Caco-2 (cell line): ENCODE data around the gene HGS. TPM values are rescaled to one million over a fixed set of nuclear protein-coding genes. Genes with fewer than 3 reads are reported as not detected.
A peak's percentile ranks its signal among the peaks of the same experiment; 100 is the strongest.

Experiments used
- BruUV-seq: library from RNA; stranded (reverse); fragments of 400-500 nt; replicated peaks from 2 replicates; lab custom pipeline; 2021; lab: Mats Ljungman, UMichigan
- CTCF ChIA-PET: fragments of 300-600 bp; sonication (Branson Sonifier 250); formaldehyde crosslinking; loops from one replicate; lab custom pipeline; 2022; ENCODE audit warnings: antibody characterized with exemption; lab: Charles Lee
- POLR2A ChIA-PET: fragments of 300-600 bp; sonication (Branson Sonifier 250); formaldehyde crosslinking; loops from one replicate; lab custom pipeline; 2022; ENCODE audit warnings: antibody characterized with exemption; lab: Charles Lee
- DNase-seq, 2 experiments: peaks; one replicate each; pipeline versions ENCODE4 v3.0.0 to v3.0.0-alpha.2; 2020 to 2022
- H3K27me3 ChIP-seq: replicated peaks from 2 replicates; pipeline ENCODE4 v1.6.0; 2011; ENCODE audit warnings: low read length; ENCODE audit not compliant: control insufficient read depth, insufficient read depth
- H3K36me3 ChIP-seq: 2 replicates; pipeline ENCODE4 v1.5.1; 2011; ENCODE audit warnings: low read length; ENCODE audit not compliant: control insufficient read depth, insufficient read depth
- H3K4me1 ChIP-seq: fragments of 250-450 bp; sonication (Bioruptor Pico); 2 replicates; pipeline ENCODE4 v1.5.1; 2020; ENCODE audit warnings: mild to moderate bottlenecking
- H3K4me3 ChIP-seq: 2 replicates; pipeline ENCODE4 v1.5.1; 2011; ENCODE audit warnings: low read depth, mild to moderate bottlenecking, control low read depth, low read length
- H3K9me3 ChIP-seq: fragments of 250-450 bp; sonication (Bioruptor Pico); 2 replicates; pipeline ENCODE4 v1.5.1; 2020; ENCODE audit warnings: mild to moderate bottlenecking, moderate library complexity
- H3K27ac Mint-ChIP-seq: one replicate; pipeline ENCODE4 v1.8.0; 2022; ENCODE audit warnings: mixed read lengths; ENCODE audit not compliant: unreplicated experiment
- H3K27me3 Mint-ChIP-seq: one replicate; pipeline ENCODE4 v1.8.0; 2022; ENCODE audit warnings: mixed read lengths; ENCODE audit not compliant: insufficient read depth, unreplicated experiment
- H3K36me3 Mint-ChIP-seq: one replicate; pipeline ENCODE4 v1.8.0; 2022; ENCODE audit warnings: mild to moderate bottlenecking, mixed read lengths; ENCODE audit not compliant: insufficient read depth, unreplicated experiment
- H3K4me1 Mint-ChIP-seq: one replicate; pipeline ENCODE4 v1.8.0; 2022; ENCODE audit warnings: low read depth, mixed read lengths; ENCODE audit not compliant: unreplicated experiment
- H3K4me3 Mint-ChIP-seq: one replicate; pipeline ENCODE4 v1.8.0; 2022; ENCODE audit warnings: mild to moderate bottlenecking, moderate library complexity, mixed read lengths; ENCODE audit not compliant: unreplicated experiment
- H3K9me3 Mint-ChIP-seq: one replicate; pipeline ENCODE4 v1.8.0; 2022; ENCODE audit warnings: mixed read lengths; ENCODE audit not compliant: unreplicated experiment
- CTCF ChIP-seq, 2 experiments: fragments of 200-600 bp in 1 of 2; IDR thresholded peaks; 1 replicate in 1 of 2; 2 replicates in 1 of 2; pipeline versions ENCODE4 v1.5.1 to v1.8.0; 2011 to 2022; ENCODE audit warnings: antibody characterized with exemption in 1 of 2, control low read depth in 1 of 2, inconsistent platforms in 1 of 2, low read depth in 1 of 2, low read length in 1 of 2, mild to moderate bottlenecking in 1 of 2, moderate library complexity in 1 of 2; ENCODE audit not compliant: insufficient read depth in 1 of 2, severe bottlenecking in 1 of 2, unreplicated experiment in 1 of 2
- intact Hi-C: fragments of 100-400 bp; cut with micrococcal nuclease; formaldehyde crosslinking; loops from one replicate; pipeline ENCODE4 v1.10.0; 2022; ENCODE audit not compliant: unreplicated experiment
- total RNA-seq: library from RNA; stranded (reverse); gene quantifications from 2 replicates; pipeline ENCODE4 v1.2.3, GENCODE V29; 2022

Gene HGS
- total RNA-seq, 1 experiment from 2014 or later = 176 TPM

- Mint-ChIP-seq H3K27ac (no peak overlapping the region), H3K9me3 (no peaks in the 10 kb centered on the region), H3K4me1 (no peaks in the 10 kb centered on the region), H3K4me3 (no peak overlapping the region), H3K27me3 (no peaks in the 10 kb centered on the region), H3K36me3 (peaks cover 86% of the 10 kb centered on the region)
- ChIA-PET CTCF (interaction anchor here (1.0 kb wide), 1 partner anchor 179 kb away, joined by 3 read pairs; no protein-coding TSS in a partner anchor), POLR2A (no interaction called here)
- H3K4me3 ChIP-seq = no peak overlapping the region
- intact Hi-C loops = no loop called here
- H3K36me3 ChIP-seq = peaks cover 2% of the 10 kb centered on the region
- TF ChIP-seq CTCF (IDR thresholded peaks at IDR 0.05; ENCODE audit: insufficient read depth in 1 of 2, low read depth in 1 of 2, low read length in 1 of 2, severe bottlenecking in 1 of 2, unreplicated experiment in 1 of 2) = no peak
- no TSS peak for BruUV-seq
- DNase-seq = no peak
- no peaks in the 10 kb centered on the region for H3K27me3 ChIP-seq
- no peaks in the 10 kb centered on the region for H3K4me1 ChIP-seq
- H3K9me3 ChIP-seq = no peaks in the 10 kb centered on the region
Measured at GRCh38 chr17:81695211-81695610, 11.4 kb downstream of the HGS start.

- Mint-ChIP-seq H3K27ac (no peak overlapping the region), H3K36me3 (peaks cover 87% of the 10 kb centered on the region), H3K27me3 (no peaks in the 10 kb centered on the region), H3K9me3 (no peaks in the 10 kb centered on the region), H3K4me3 (no peak overlapping the region), H3K4me1 (peaks cover 3% of the 10 kb centered on the region)
- Histone ChIP-seq H3K9me3 (no peaks in the 10 kb centered on the region), H3K36me3 (peaks cover 2% of the 10 kb centered on the region), H3K4me1 (no peaks in the 10 kb centered on the region), H3K4me3 (no peak overlapping the region), H3K27me3 (no peaks in the 10 kb centered on the region)
- BruUV-seq = no TSS peak
- ChIA-PET CTCF (interaction anchor here (1.0 kb wide), 1 partner anchor 178 kb away, joined by 3 read pairs; no protein-coding TSS in a partner anchor), POLR2A (no interaction called here)
- intact Hi-C loops = no loop called here
- DNase-seq = no peak
- no peak for TF ChIP-seq CTCF (IDR thresholded peaks at IDR 0.05; ENCODE audit: insufficient read depth in 1 of 2, low read depth in 1 of 2, low read length in 1 of 2, severe bottlenecking in 1 of 2, unreplicated experiment in 1 of 2)
Measured at GRCh38 chr17:81695801-81696200, 12.0 kb downstream of the HGS start.

- H3K36me3 ChIP-seq = peaks cover 4% of the 10 kb centered on the region
- Mint-ChIP-seq H3K4me1 (peaks cover 9% of the 10 kb centered on the region), H3K27ac (no peak overlapping the region), H3K4me3 (no peak overlapping the region), H3K36me3 (peaks cover 87% of the 10 kb centered on the region), H3K27me3 (no peaks in the 10 kb centered on the region), H3K9me3 (no peaks in the 10 kb centered on the region)
- TSS peak; percentile 33 for BruUV-seq
- no peak for TF ChIP-seq CTCF (IDR thresholded peaks at IDR 0.05; ENCODE audit: insufficient read depth in 1 of 2, low read depth in 1 of 2, low read length in 1 of 2, severe bottlenecking in 1 of 2, unreplicated experiment in 1 of 2)
- H3K4me3 ChIP-seq = no peak overlapping the region
- intact Hi-C loops = no loop called here
- CTCF ChIA-PET = interaction anchor here (0.5 kb wide), 1 partner anchor 11 kb away, joined by 3 read pairs; no protein-coding TSS in a partner anchor
- no peaks in the 10 kb centered on the region for H3K9me3 ChIP-seq
- H3K4me1 ChIP-seq = peaks cover 2% of the 10 kb centered on the region
- no peaks in the 10 kb centered on the region for H3K27me3 ChIP-seq
- no peak for DNase-seq
- POLR2A ChIA-PET = no interaction called here
Measured at GRCh38 chr17:81696218-81696941, 12.6 kb downstream of the HGS start.
